K562 (cell line): ENCODE results near the gene RNF207. TPM values are rescaled to one million over a fixed set of nuclear protein-coding genes. Genes with fewer than 3 reads are reported as not detected.

ENCODE experiments used
- ATAC-seq: fragments of 200-7000 bp; cut with Tn5 transposase; 3 replicates; pipeline ENCODE4 v1.9.1; 2020; ENCODE audit warnings: moderate library complexity
- BruUV-seq: library from RNA; stranded (reverse); fragments of 400-500 nt; replicated peaks from 2 replicates; lab custom pipeline; 2021; lab: Mats Ljungman, UMichigan
- CTCF ChIA-PET: fragments of 300-600 bp; formaldehyde crosslinking; extraction: SDS; loops from one replicate; lab custom pipeline; 2021; ENCODE audit warnings: low intra/inter-chr PET ratio; lab: Yijun Ruan, JAX
- POLR2A ChIA-PET: fragments of 300-600, 350-650 bp; sonication (Branson Sonifier 250); formaldehyde crosslinking; extraction: SDS; loops from one replicate; lab custom pipeline; 2021; ENCODE audit warnings: antibody characterized with exemption, inconsistent platforms; lab: Yijun Ruan, JAX
- DNase-seq, 4 experiments: peaks; one replicate each; pipeline versions ENCODE4 v3.0.0 to v3.0.0-alpha.2; 2011 to 2018; ENCODE audit warnings: low spot score in 3 of 4, mixed read lengths in 3 of 4; ENCODE audit errors: extremely low read depth in 1 of 4
- FAIRE-seq: peaks from 2 replicates; lab custom pipeline; 2011; peaks lifted over from hg19 to GRCh38; lab: Jason Lieb, UNC
- H2AFZ ChIP-seq: 2 replicates; pipeline ENCODE4 v1.6.0; 2011; ENCODE audit warnings: low read depth, low read length, control low read depth, inconsistent platforms
- H3K27ac ChIP-seq: fragments of 200-600 bp; 3 replicates; pipeline ENCODE4 v1.8.0; 2011; ENCODE audit warnings: low read depth, mild to moderate bottlenecking, control low read depth, inconsistent platforms, low read length, moderate library complexity, mixed read lengths; ENCODE audit errors: extremely low read depth
- H3K27me3 ChIP-seq, 2 experiments: fragments of 300-600 bp in 1 of 2; 2 replicates in 1 of 2; 3 replicates in 1 of 2; pipeline versions ENCODE4 v1.6.0 to v1.8.0; 2011; ENCODE audit warnings: inconsistent platforms in 2 of 2, low read length in 2 of 2, mild to moderate bottlenecking in 1 of 2, mixed read lengths in 1 of 2, moderate library complexity in 1 of 2; ENCODE audit not compliant: control insufficient read depth in 2 of 2, insufficient read depth in 2 of 2
- H3K36me3 ChIP-seq: fragments of 300-600 bp; 3 replicates; pipeline ENCODE4 v1.8.0; 2011; ENCODE audit warnings: mild to moderate bottlenecking, low read length, inconsistent platforms; ENCODE audit not compliant: control insufficient read depth, insufficient read depth
- H3K4me1 ChIP-seq, 2 experiments: fragments of 200-600 bp in 1 of 2; replicated peaks in 1 of 2; 2 replicates in 1 of 2; 3 replicates in 1 of 2; pipeline versions ENCODE4 v1.5.1 to v1.8.0; 2011; ENCODE audit warnings: inconsistent platforms in 2 of 2, low read length in 2 of 2, mild to moderate bottlenecking in 1 of 2, mixed read lengths in 1 of 2, moderate library complexity in 1 of 2; ENCODE audit not compliant: control insufficient read depth in 2 of 2, insufficient read depth in 2 of 2
- H3K4me2 ChIP-seq: 2 replicates; pipeline ENCODE4 v1.6.1; 2011; ENCODE audit warnings: low read length, control low read depth, inconsistent platforms, mixed read lengths; ENCODE audit not compliant: insufficient read depth
- H3K4me3 ChIP-seq: fragments of 200-600 bp; sonication (generic), shearing (Covaris generic); 2 replicates; pipeline ENCODE4 v1.5.1; 2016; ENCODE audit warnings: control low read depth, inconsistent platforms
- H3K79me2 ChIP-seq: fragments of 200-600 bp; 3 replicates; pipeline ENCODE4 v1.8.0; 2011; ENCODE audit warnings: low read length, inconsistent platforms; ENCODE audit not compliant: control insufficient read depth, insufficient read depth
- H3K9ac ChIP-seq, 2 experiments: 2 replicates each; pipeline versions ENCODE4 v1.6.0 to v1.6.1; 2011; ENCODE audit warnings: low read depth in 2 of 2, low read length in 2 of 2, control low read depth in 1 of 2, inconsistent platforms in 1 of 2, mild to moderate bottlenecking in 1 of 2, mixed read lengths in 1 of 2; ENCODE audit not compliant: insufficient read depth in 1 of 2
- H3K9me1 ChIP-seq: one replicate; pipeline ENCODE4 v1.6.0; 2011; ENCODE audit warnings: inconsistent platforms, mild to moderate bottlenecking, low read length, moderate library complexity; ENCODE audit not compliant: control insufficient read depth, insufficient read depth
- H3K9me3 ChIP-seq: replicated peaks from 2 replicates; pipeline ENCODE4 v1.5.1; 2011; ENCODE audit warnings: low read depth, low read length, inconsistent platforms; ENCODE audit not compliant: control insufficient read depth, insufficient read depth
- H4K20me1 ChIP-seq: replicated peaks from 2 replicates; pipeline ENCODE4 v1.6.1; 2011; ENCODE audit warnings: low read length, inconsistent platforms, mixed read lengths; ENCODE audit not compliant: control insufficient read depth, insufficient read depth
- EHMT2 ChIP-seq: fragments of 450-650 bp; IDR thresholded peaks from 2 replicates; pipeline ENCODE4 v1.6.1; 2018; ENCODE audit warnings: antibody characterized with exemption
- ELF1 ChIP-seq: fragments of 200-800 bp; sonication (Bioruptor generic); IDR thresholded peaks from 2 replicates; pipeline ENCODE4 v1.6.1; 2016; ENCODE audit warnings: missing genetic modification characterization, missing compliant biosample characterization
- HMGN3 ChIP-seq: IDR thresholded peaks from 2 replicates; pipeline ENCODE4 v1.6.1; 2011; ENCODE audit warnings: borderline replicate concordance, low read depth, mild to moderate bottlenecking, mixed read lengths, low read length; ENCODE audit not compliant: insufficient read length; ENCODE audit errors: extremely low read depth
- MED1 ChIP-seq: sonication (generic); formaldehyde crosslinking; IDR thresholded peaks from 2 replicates; pipeline ENCODE4 v1.8.1; 2023; ENCODE audit warnings: missing genetic modification reagents, borderline replicate concordance
- REST ChIP-seq, 2 experiments: fragments of 450-650 bp; formaldehyde crosslinking in 1 of 2; IDR thresholded peaks; 2 replicates each; pipeline versions ENCODE4 v1.4.0 to v1.6.1; 2014 to 2020; ENCODE audit warnings: mild to moderate bottlenecking in 2 of 2, borderline replicate concordance in 1 of 2, low read depth in 1 of 2
- TAF1 ChIP-seq: IDR thresholded peaks from 2 replicates; pipeline ENCODE4 v1.6.1; 2011; ENCODE audit warnings: mild to moderate bottlenecking, low read length, moderate library complexity; ENCODE audit not compliant: insufficient read depth, control insufficient read depth, severe bottlenecking; ENCODE audit errors: extremely low read depth
- XRCC5 ChIP-seq: fragments of 200-400 bp; formaldehyde crosslinking; IDR thresholded peaks from 2 replicates; pipeline ENCODE4 v1.6.1; 2017; ENCODE audit warnings: low read depth, mild to moderate bottlenecking, low read length
- ZNF740 ChIP-seq, 3 experiments: fragments of 200-800 bp in 1 of 3; sonication (Bioruptor generic) in 1 of 3; sonication (generic) in 1 of 3; formaldehyde crosslinking in 1 of 3; IDR thresholded peaks; 2 replicates each; pipeline versions ENCODE4 v1.6.1 to v1.8.0; 2016 to 2022; ENCODE audit warnings: mild to moderate bottlenecking in 2 of 3, missing compliant biosample characterization in 2 of 3, missing genetic modification characterization in 2 of 3, missing genetic modification reagents in 1 of 3
- WGBS: fragments of 100-300 bp; shearing (Covaris generic); methylation state at CpG from one replicate; pipeline ENCODE4 v1.1.6; 2016; ENCODE audit warnings: low coverage, mixed read lengths; ENCODE audit not compliant: insufficient coverage; ENCODE audit errors: missing lambda C conversion rate; 5-methylcytosine and 5-hydroxymethylcytosine counted together
- in situ Hi-C: fragments of 300-500 bp; cut with MboI; formaldehyde crosslinking; loops from 4 replicates; pipeline ENCODE4 v1.15.0; 2018; ENCODE audit warnings: inconsistent platforms, mixed read lengths
- intact Hi-C: fragments of 100-400 bp; cut with micrococcal nuclease; formaldehyde crosslinking; loops from 2 replicates; pipeline ENCODE4 v1.14.2; 2022
- polyA plus RNA-seq, 8 experiments: library from polyadenylated mRNA; depleted of rRNA in 4 of 8; stranded (reverse) in 5 of 8; unstranded in 3 of 8; fragments of >200 nt; fragmentation: Nextera tagmentation in 2 of 8; fragmentation: Illumina TruSeq in 1 of 8; extraction: Ambion mirVana in 2 of 8; extraction: Trizol in 1 of 8; gene quantifications; 2 replicates each; pipeline versions ENCODE4 v1.2.1 to v1.2.3, GENCODE V29; 2011 to 2014; ENCODE audit warnings: inconsistent platforms in 1 of 8, missing spikeins in 1 of 8
- total RNA-seq, 7 experiments: library from RNA; depleted of rRNA in 6 of 7; stranded (reverse); fragments of >200 nt in 6 of 7; fragmentation: Illumina TruSeq in 2 of 7; extraction: Trizol in 2 of 7; gene quantifications; 2 replicates each; pipeline versions ENCODE4 v1.2.1 to v1.2.3, GENCODE V29; 2011 to 2021; ENCODE audit warnings: low replicate concordance in 1 of 7

Gene RNF207
- total and polyA plus RNA-seq, 9 of the 15 experiments (the other 6 are each of a cell fraction or from before 2014, with no cell fraction given): 2.7 to 30.6 (median 12.9) TPM

- Histone ChIP-seq H3K4me1 (peaks cover 5 to 68% of the 10 kb centered on the region in 2 experiments; a peak in 3 of 5 replicates), H3K36me3 (no peaks in the 10 kb centered on the region), H3K79me2 (no peaks in the 10 kb centered on the region), H3K9me3 (no peaks in the 10 kb centered on the region), H3K4me3 (no peak overlapping the region), H3K4me2 (no peak overlapping the region), H3K27ac (no peak overlapping the region), H2AFZ (no peak overlapping the region), H3K27me3 (peaks cover 27 to 69% of the 10 kb centered on the region in 2 experiments), H3K9ac (0 out of 4 replicates have a peak overlapping the region, but pooled peaks of 1 of the 2 experiments have one; percentile 11), H4K20me1 (peaks cover 51% of the 10 kb centered on the region), H3K9me1 (peaks cover 7% of the 10 kb centered on the region)
- in situ Hi-C loops: loop anchor here (5.0 kb wide), 1 partner anchor 101 kb away; no protein-coding TSS in a partner anchor
- ATAC-seq (peak; percentile 86), DNase-seq (peak; percentile 90 to 94 (median 92)), FAIRE-seq (peak; percentile 93)
- ChIA-PET POLR2A (interaction anchor here (0.6 to 1.1 kb wide), 11 partner anchors 14 to 1192 kb away, joined by 3 to 4 read pairs (median 3); no protein-coding TSS in a partner anchor), CTCF (interaction anchor here (0.5 to 6.6 kb wide), 17 partner anchors 15 to 250 kb away, joined by 3 to 131 read pairs (median 4); no protein-coding TSS in a partner anchor)
- 2% methylated on average over 30 of the region's 30 CpGs for WGBS
- no TSS peak for BruUV-seq
- intact Hi-C loops: loop anchor here (1.0 to 2.0 kb wide), 5 partner anchors 34 to 193 kb away; no protein-coding TSS in a partner anchor
- peak; percentile 62 for TF ChIP-seq HMGN3
- TF ChIP-seq ELF1: no peak
- peak; percentile 94 for TF ChIP-seq REST (IDR thresholded peaks at IDR 0.05; ENCODE audit: borderline replicate concordance)
- peak; percentile 89 for TF ChIP-seq REST (CRISPR knock-in tag; IDR thresholded peaks at IDR 0.05; ENCODE audit: low read depth)
- 0 out of 2 replicates have a peak, but pooled peaks have one; percentile 26 for TF ChIP-seq EHMT2
- TF ChIP-seq MED1 (CRISPR knock-in tag): no peak
- 0 out of 2 replicates have a peak, but pooled peaks have one; percentile 62 for TF ChIP-seq XRCC5
- no peak for TF ChIP-seq TAF1
- peak; percentile 90 for TF ChIP-seq ZNF740 (CRISPR knock-in tag; IDR thresholded peaks at IDR 0.05)
- no peak for TF ChIP-seq ZNF740 (tag; IDR thresholded peaks at IDR 0.05)
Observed at GRCh38 chr1:6246497-6247467, 40.9 kb downstream of the RNF207 start.
